ES-I3 (cell line): ENCODE results near the gene PLXNA4.

Experiments
- H3K36me3 ChIP-seq: 2 replicates; pipeline ENCODE4 v1.6.1; 2013; ENCODE audit warnings: mild to moderate bottlenecking, low read length, control low read depth, moderate library complexity; ENCODE audit not compliant: insufficient read depth
- H3K4me1 ChIP-seq: 2 replicates; pipeline ENCODE4 v1.6.1; 2013; ENCODE audit warnings: mild to moderate bottlenecking, control low read depth, low read length; ENCODE audit not compliant: insufficient read depth
- H3K9ac ChIP-seq: 2 replicates; pipeline ENCODE4 v1.6.1; 2013; ENCODE audit warnings: low read depth, mild to moderate bottlenecking, low read length, moderate library complexity
- H3K9me3 ChIP-seq: 2 replicates; pipeline ENCODE4 v1.6.1; 2013; ENCODE audit warnings: mild to moderate bottlenecking, low read length, moderate library complexity; ENCODE audit not compliant: control insufficient read depth, insufficient read depth

Gene PLXNA4

DNA sequence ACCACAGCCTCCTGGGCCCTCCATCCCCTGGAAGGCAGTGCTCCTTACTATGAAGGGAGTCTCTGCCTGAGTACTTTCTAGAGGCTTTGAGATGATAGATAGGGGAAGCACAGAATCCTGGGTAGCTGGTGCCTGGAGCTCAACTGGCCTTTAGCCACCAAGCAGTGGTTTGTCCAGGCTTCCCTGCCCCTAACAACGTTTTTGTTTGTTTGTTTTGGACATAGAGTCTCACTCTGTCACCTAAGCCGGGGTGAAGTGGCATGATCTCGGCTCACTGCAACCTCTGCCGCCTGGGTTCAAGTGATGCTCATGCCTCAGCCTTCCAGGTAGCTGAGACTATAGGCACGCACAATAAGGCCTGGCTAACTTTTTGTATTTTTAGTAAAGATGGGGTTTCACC lies 289.4 kb downstream of the PLXNA4 start:
- H3K9ac ChIP-seq = no peak overlapping the region
- 0 out of 2 replicates have a peak, but pooled peaks cover 4% of the 10 kb centered on the region for H3K4me1 ChIP-seq
- no peaks in the 10 kb centered on the region for H3K9me3 ChIP-seq
- no peaks in the 10 kb centered on the region for H3K36me3 ChIP-seq

DNA sequence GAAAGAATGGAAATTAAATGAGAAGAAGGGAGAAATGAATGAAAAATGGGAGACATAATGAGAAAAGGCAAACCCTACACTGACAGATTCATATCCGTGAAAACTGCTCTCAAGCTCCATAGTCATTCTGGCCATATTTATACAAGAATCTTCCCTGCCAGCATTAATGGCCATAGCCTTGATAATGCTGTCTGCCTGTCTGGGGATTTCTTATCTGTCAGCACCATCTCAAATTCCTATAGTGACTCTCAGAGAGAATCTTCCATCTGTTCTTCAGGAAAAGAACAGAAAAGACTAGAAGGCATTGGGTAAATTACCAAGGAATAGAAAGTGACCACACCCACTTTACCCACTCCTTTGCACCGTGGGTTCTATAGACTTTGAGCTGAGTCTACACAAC lies 295.9 kb downstream of the PLXNA4 start:
- H3K9me3 ChIP-seq = no peaks in the 10 kb centered on the region
- H3K4me1 ChIP-seq = peaks cover 8% of the 10 kb centered on the region; the same call in 1 of the 2 replicates
- no peak overlapping the region for H3K9ac ChIP-seq
- H3K36me3 ChIP-seq = no peaks in the 10 kb centered on the region

DNA sequence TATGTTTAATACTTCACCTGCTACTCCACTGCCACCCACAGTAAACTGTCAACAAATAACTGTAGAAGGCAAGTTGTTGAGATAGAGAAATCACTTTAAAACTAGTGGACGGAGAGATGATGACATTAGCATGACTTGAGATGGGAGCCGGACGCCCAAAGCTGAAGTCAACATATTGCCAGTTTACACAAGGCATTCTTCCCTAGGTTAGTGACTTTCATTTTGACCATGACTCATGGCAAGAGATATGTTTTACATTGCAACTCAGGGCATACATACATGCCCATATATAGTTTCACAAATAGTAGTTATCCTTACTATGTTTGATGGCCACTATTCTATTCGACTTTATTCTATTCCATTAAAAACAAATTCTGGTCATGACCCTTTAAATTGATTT lies 296.6 kb downstream of the PLXNA4 start:
- Histone ChIP-seq H3K9me3 (no peaks in the 10 kb centered on the region), H3K4me1 (peaks cover 8% of the 10 kb centered on the region; the same call in 1 of the 2 replicates), H3K36me3 (no peaks in the 10 kb centered on the region), H3K9ac (no peak overlapping the region)

DNA sequence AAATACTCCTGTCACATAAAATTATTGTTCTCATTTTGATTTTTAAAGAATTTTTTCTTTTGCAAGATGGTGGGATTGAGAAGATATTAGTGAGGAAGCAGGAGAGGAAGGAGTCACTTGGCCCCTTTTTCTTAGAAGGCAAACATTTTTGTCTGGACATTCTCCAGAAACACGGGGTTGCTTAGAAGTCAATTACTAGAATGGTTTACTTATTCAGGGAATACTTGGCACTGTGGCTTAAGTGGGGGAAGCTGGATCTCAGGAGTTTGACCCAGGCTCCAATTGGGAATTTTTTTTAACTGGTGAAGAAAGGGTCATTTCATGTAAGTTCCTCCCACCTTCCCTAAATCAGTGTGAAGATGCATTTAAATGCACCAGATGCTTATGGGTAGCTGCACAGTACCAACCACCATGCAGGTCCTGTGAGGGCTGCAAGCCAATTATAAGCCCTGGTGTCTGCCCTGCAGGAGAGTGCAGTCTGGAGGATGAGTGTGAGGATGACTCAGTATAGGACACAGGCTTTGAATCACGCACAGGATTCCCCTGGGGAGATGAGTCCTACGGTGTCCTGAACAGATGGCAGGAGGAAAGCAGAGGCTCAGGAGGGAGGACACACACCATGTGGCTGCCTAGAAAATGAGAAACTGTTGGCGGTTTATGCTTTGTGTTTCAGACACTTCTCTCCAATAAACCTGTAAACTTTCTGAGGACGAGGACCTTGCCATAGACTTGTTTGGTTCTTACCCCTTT lies 299.1 kb downstream of the PLXNA4 start:
- H3K4me1 ChIP-seq = peaks cover 8% of the 10 kb centered on the region; the same call in 1 of the 2 replicates

DNA sequence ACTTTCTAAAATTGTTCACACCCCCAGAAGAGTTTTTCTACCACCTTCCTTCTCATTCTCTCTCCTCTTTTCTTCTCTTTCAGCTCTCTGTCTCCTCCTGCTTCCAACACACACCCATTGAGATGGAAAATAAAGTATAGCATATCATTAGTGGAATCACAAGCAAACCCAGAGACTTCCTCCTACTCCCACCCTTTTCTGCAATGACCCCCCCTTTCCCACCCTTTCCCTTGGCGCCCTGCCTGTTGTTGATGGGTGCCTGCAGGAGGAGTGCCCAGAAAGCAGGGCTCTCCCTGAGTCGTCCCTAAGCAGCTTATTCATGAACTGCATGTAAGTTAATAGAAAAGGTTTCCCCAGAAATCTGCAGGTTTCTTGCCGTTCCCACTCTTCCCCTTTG lies 300.0 kb downstream of the PLXNA4 start:
- H3K4me1 ChIP-seq = peaks cover 8% of the 10 kb centered on the region; the same call in 1 of the 2 replicates
- no peaks in the 10 kb centered on the region for H3K36me3 ChIP-seq
- H3K9ac ChIP-seq = no peak overlapping the region

More for the DNA sequence above, 299.1 kb downstream of the PLXNA4 start:
- H3K9ac ChIP-seq = no peak overlapping the region
- no peaks in the 10 kb centered on the region for H3K36me3 ChIP-seq
- no peaks in the 10 kb centered on the region for H3K9me3 ChIP-seq

DNA sequence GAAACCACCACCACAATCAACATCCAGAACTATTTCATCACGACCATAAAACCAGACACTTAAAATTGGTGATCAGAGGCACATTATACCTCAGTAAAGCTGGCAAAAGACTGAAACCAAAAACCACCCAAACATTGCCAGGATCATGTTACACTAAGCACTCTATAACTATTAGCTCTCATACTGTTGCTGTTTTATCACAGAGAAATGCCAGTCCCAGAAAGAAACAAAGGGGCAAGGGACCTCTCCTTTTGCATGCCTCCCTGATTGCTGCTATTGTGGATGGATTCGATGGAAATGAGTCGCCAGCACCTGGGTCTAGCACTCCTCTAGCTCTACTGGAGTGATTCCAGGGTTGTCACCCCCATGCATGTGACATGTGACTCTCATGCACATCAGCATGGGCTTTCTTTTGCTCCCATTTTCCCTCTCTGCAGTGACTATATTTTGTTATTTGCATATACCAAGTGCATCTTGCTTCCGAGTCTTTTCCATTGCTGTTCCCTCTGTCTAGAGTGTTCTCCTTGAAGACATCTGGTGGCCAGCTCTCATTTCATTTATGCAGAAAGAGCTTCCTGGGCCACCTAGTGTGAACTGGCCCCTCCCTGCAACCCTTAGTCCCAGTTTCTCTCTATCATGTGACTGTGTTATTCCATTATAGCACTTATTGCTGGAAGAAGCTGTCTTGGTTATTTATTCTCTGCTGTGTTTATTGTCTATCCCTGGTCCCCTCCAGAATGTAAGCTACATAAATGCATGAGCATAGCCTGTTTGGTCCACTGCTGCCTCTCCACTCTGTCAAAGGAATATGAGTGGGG lies 300.6 kb downstream of the PLXNA4 start:
- Histone ChIP-seq H3K4me1 (peaks cover 8% of the 10 kb centered on the region; the same call in 1 of the 2 replicates), H3K9me3 (no peaks in the 10 kb centered on the region), H3K9ac (no peak overlapping the region), H3K36me3 (no peaks in the 10 kb centered on the region)

More for the DNA sequence above, 300.0 kb downstream of the PLXNA4 start:
- H3K9me3 ChIP-seq = no peaks in the 10 kb centered on the region

DNA sequence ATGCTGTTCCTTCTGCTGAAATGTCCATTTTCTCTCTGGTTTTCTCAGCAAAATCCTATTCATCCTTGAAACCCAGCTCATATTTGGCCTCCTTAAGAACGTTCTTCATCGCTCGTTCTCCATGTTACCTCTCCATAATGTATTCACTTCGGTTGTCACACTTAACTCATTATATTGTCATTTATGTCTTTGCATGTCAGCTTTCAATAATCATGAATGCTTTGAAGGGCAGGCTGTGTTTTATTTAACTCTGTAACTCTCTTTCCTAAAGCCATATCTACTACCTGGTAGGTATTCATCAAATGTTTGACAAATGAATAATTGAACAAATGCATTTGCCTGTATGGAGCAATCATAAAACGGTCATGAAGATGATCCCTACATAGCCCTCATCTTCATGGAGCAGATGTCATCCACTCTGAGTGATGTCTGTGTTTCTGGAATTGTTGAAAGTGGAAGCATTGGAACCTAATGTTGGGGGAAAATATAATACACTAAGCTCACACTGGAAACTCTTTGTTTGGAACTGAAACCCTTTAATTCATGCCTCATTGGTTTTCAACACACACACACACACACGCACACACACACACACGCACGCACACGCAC lies 303.4 kb downstream of the PLXNA4 start:
- Histone ChIP-seq H3K4me1 (peaks cover 8% of the 10 kb centered on the region; the same call in 1 of the 2 replicates), H3K36me3 (no peaks in the 10 kb centered on the region), H3K9me3 (no peaks in the 10 kb centered on the region), H3K9ac (no peak overlapping the region)

DNA sequence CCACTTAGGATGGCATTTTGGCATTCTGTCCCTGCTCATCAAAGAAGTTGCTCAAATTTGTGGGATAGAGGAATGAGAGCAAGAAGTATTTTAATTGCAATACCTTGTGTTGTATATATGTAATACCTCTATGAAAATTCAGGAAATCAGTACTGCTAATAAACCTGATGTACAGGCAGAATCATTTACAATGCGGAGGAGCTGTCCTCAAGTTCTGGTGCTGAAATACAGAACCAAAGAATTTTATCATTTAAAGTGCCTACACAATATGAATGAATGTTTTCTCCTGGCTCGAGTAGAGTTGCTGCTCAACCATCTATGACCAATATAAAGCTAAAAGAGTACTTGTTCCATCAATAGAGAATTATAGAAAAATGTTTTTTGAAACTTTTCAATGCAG lies 305.8 kb downstream of the PLXNA4 start:
- Histone ChIP-seq H3K4me1 (no peaks in the 10 kb centered on the region), H3K36me3 (no peaks in the 10 kb centered on the region), H3K9ac (no peak overlapping the region), H3K9me3 (no peaks in the 10 kb centered on the region)

DNA sequence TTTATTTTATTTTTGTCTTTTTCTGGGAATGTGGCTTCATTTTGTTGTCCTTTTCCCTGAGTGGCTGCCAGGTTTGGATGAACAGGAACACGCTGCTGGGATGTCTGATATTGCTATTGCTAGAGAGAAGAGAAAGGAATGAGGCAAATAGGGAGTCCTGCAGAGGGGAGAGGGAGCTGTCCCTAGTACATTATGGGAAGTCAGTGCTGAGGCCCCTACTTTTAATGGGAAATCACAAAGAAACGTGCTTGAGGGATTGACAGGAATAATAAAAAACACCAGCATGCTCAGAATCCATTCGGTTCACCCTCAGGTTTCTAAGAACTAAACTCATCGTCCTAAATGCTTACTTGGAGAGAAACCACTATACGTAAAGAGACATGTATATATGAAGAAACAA lies 306.6 kb downstream of the PLXNA4 start:
- Histone ChIP-seq H3K4me1 (no peaks in the 10 kb centered on the region), H3K9me3 (no peaks in the 10 kb centered on the region), H3K36me3 (no peaks in the 10 kb centered on the region), H3K9ac (no peak overlapping the region)

DNA sequence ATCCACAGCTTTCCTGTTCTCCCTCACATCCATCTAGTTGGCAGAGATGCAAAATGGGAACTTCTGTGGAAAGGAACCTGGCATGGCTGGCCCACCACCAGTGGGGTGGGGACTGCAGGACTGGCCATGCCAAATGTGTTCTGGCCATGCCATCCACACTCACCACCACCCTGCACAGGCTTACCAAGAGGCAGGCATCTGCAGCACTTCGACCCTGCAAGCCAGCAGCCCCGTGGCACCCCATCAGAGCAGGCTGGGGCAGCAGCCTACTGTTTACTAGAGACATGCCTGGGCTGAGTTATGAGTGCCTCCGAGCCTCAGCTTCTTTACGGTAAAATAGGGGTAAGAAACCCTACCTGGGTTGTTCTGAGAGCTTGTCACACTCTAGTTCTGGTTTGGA lies 313.1 kb downstream of the PLXNA4 start:
- no peaks in the 10 kb centered on the region for H3K9me3 ChIP-seq
- H3K36me3 ChIP-seq = no peaks in the 10 kb centered on the region
- no peak overlapping the region for H3K9ac ChIP-seq
- no peaks in the 10 kb centered on the region for H3K4me1 ChIP-seq

DNA sequence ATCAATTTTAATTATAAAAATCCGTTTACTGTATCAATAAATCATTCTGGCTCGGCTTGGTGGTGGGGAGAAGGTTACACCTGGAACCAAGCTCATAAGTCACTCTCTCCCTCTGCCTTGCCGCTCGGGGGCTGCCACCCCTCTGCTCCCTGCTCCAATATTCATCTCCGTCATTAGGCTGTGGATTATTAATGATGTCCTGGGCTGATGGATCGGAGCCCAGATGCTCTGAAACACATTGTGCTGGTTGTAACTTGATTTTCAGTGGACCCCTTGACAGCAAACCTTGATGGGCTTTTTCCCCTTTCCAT lies 314.2 kb downstream of the PLXNA4 start:
- Histone ChIP-seq H3K9me3 (no peaks in the 10 kb centered on the region), H3K4me1 (no peaks in the 10 kb centered on the region), H3K9ac (no peak overlapping the region), H3K36me3 (no peaks in the 10 kb centered on the region)

DNA sequence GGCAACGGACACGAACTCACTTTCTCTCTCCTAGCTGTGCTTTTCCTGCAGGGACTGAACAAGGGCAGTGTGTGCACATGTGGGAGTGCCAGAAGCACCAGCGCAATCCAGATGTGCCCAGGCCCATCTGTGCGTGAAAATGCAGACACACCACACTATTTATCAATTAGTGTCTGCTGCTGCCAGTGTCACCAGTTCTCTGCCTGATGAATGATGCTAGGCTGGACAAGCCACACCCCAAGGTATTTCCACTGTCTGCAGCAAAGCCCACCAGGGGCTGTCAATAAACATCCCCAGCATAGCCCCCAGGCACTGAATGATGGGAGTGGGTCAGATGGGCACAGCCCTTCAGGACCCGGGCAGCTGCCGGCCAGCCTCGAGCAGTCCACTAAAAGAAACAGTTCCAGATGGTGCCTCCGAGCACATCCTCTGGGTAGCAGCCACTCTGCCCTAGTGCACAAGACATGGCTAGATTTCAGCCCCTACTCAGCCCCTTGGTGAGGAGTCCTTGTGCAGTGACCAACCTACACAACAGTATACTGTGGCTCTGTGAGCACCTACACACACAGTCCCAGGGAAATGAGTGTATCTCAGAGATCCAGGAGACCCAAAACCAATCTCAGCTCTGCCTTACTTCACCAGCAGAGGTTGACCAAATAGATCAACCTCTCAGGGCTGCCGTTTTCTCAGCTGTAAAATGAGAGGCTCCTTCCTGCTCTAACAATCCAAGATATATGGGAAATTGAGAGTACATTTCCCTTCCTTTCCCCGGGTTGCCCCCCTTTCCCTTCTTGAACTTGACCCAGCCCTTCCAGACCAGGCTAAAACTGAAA lies 314.7 kb downstream of the PLXNA4 start:
- H3K9ac ChIP-seq = no peak overlapping the region
- no peaks in the 10 kb centered on the region for H3K4me1 ChIP-seq
- H3K9me3 ChIP-seq = no peaks in the 10 kb centered on the region
- H3K36me3 ChIP-seq = no peaks in the 10 kb centered on the region

DNA sequence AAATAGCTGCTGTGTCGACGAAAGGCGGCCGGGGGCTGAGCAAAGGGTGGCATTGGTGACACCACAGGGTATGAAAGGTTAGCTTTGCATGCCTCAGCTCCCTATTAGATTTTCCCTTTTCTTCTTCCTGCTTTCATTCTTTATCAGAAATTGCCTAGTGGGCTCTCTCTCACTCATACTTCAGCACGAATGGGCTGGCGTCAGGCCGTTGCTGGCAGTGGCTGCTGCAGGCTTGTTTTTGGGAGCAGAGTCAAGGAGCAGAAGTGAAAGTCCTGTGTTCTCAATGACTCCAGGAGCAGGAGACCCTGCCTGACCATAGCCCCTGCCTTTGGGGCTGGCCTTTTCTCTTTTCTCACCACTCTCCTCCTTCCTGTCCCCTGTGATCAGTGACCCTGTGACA lies 318.0 kb downstream of the PLXNA4 start:
- Histone ChIP-seq H3K9ac (no peak overlapping the region), H3K36me3 (no peaks in the 10 kb centered on the region), H3K9me3 (no peaks in the 10 kb centered on the region), H3K4me1 (no peaks in the 10 kb centered on the region)

DNA sequence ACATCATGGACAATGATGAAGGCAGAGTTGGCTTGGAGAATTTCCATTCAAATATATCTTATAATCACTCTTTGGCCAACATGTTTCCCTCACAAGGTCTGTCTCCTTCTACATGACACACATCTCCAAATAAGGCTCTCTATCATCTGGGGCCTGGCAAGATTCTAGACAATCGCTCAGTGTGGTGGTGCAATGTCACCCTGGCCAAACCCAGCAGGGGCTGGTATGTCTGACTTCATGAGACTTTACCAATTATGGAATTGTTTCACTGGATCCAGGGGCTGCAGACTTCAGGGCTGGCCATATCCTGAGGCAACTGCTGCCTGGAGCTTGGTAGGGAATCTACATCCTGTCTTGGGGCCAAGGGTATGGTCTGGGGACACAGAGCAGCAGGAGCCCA lies 319.0 kb downstream of the PLXNA4 start:
- Histone ChIP-seq H3K9ac (no peak overlapping the region), H3K4me1 (no peaks in the 10 kb centered on the region), H3K36me3 (no peaks in the 10 kb centered on the region), H3K9me3 (no peaks in the 10 kb centered on the region)
